ENCODE results near the gene TRIP11. TPM values are rescaled to one million over a fixed set of nuclear protein-coding genes. Genes with fewer than 3 reads are reported as not detected.

TRIP11 gene
- total RNA-seq, 2 donors from 2014 or later: 39.0 to 40.8 TPM

DNA sequence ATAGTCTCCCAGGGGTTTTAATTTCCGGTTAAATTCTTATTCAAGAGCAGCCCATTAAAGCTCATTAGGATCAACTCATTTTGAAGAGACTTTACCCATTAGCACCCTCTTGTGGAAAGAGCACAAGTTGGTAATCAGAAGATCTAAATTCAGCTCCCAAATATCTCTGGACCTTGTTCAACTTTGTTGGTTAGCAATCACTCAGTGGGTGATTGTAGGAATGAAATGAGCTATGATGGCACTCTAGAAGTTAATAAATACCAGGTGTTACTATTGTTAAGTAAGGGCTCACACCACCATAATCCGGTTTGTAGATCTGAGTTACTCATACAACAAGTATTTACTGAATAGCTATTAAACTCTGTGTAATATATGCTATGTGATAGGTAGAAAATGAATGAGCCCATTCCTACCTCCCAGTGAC is 42.9 kb downstream of the TRIP11 start:
- Histone ChIP-seq H3K36me3 (ENCODE audit: control insufficient read depth, insufficient read depth, low read length) (peaks cover 40% of the 10 kb centered on the region), H3K4me1 (ENCODE audit: control insufficient read depth, insufficient read depth, low read length) (no peaks in the 10 kb centered on the region), H3K9me3 (ENCODE audit: control insufficient read depth, low read length) (no peaks in the 10 kb centered on the region), H3K9ac (ENCODE audit: extremely low read depth, low read length, poor library complexity, severe bottlenecking) (no peak overlapping the region), H3K27ac (ENCODE audit: low read depth, low read length) (no peak overlapping the region), H3K4me3 (ENCODE audit: low read length) (no peak overlapping the region), H3K27me3 (ENCODE audit: control insufficient read depth, insufficient read depth, low read length, poor library complexity, severe bottlenecking) (no peaks in the 10 kb centered on the region)
- 89 to 93% methylated on average over 1 to 2 of the region's 2 CpGs for WGBS, 2 experiments (ENCODE audit: insufficient coverage in 1 of 2, insufficient read length in 1 of 2)
- DNase-seq: no peak
- Mint-ChIP-seq H3K9me3 (no peaks in the 10 kb centered on the region), H3K27me3 (ENCODE audit: insufficient read depth) (no peaks in the 10 kb centered on the region), H3K4me3 (no peak overlapping the region), H3K27ac (no peak overlapping the region), H3K4me1 (no peaks in the 10 kb centered on the region), H3K36me3 (ENCODE audit: low read depth) (peaks cover 26% of the 10 kb centered on the region)
- TF ChIP-seq, protein P1, sequence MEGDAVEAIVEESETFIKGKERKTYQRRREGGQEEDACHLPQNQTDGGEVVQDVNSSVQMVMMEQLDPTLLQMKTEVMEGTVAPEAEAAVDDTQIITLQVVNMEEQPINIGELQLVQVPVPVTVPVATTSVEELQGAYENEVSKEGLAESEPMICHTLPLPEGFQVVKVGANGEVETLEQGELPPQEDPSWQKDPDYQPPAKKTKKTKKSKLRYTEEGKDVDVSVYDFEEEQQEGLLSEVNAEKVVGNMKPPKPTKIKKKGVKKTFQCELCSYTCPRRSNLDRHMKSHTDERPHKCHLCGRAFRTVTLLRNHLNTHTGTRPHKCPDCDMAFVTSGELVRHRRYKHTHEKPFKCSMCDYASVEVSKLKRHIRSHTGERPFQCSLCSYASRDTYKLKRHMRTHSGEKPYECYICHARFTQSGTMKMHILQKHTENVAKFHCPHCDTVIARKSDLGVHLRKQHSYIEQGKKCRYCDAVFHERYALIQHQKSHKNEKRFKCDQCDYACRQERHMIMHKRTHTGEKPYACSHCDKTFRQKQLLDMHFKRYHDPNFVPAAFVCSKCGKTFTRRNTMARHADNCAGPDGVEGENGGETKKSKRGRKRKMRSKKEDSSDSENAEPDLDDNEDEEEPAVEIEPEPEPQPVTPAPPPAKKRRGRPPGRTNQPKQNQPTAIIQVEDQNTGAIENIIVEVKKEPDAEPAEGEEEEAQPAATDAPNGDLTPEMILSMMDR (conservative IDR thresholded peaks at IDR 0.05): peak; percentile 80

DNA sequence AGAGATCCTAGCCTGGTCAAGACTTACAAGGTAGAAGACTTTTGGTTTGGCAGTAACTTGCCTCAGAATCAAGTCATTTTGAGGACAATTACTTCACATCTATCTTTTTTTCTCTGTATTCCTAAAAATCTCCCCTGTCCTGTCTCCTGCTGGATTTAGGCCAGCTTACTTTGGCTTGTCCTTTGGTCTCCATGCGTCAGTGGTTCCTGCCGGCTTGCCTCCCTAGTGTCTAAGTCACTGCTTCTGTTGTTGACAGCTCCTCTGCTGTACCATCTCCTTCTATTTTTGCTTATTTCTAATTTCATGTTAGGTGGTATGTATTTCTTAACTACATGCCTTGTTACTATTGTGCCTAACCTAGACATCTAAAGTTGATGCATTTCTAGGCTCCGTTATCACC is 52.7 kb downstream of the TRIP11 start:
- Mint-ChIP-seq H3K4me1 (no peaks in the 10 kb centered on the region), H3K27me3 (ENCODE audit: insufficient read depth) (no peaks in the 10 kb centered on the region), H3K4me3 (no peak overlapping the region), H3K36me3 (ENCODE audit: low read depth) (peaks cover 57% of the 10 kb centered on the region), H3K9me3 (no peaks in the 10 kb centered on the region), H3K27ac (no peak overlapping the region)
- TF ChIP-seq, protein P1 (conservative IDR thresholded peaks at IDR 0.05): no peak
- WGBS, 2 experiments (ENCODE audit: insufficient coverage in 1 of 2, insufficient read length in 1 of 2): 90 to 100% methylated on average over 1 to 3 of the region's 3 CpGs
- no peak for DNase-seq
- no peak overlapping the region for H3K4me3 ChIP-seq (ENCODE audit: low read length)
- H3K4me1 ChIP-seq (ENCODE audit: control insufficient read depth, insufficient read depth, low read length): no peaks in the 10 kb centered on the region
- H3K9me3 ChIP-seq (ENCODE audit: control insufficient read depth, low read length): no peaks in the 10 kb centered on the region
- H3K36me3 ChIP-seq (ENCODE audit: control insufficient read depth, insufficient read depth, low read length): peaks cover 68% of the 10 kb centered on the region
- no peak overlapping the region for H3K9ac ChIP-seq (ENCODE audit: extremely low read depth, low read length, poor library complexity, severe bottlenecking)
- no peaks in the 10 kb centered on the region for H3K27me3 ChIP-seq (ENCODE audit: control insufficient read depth, insufficient read depth, low read length, poor library complexity, severe bottlenecking)
- no peak overlapping the region for H3K27ac ChIP-seq (ENCODE audit: low read depth, low read length)

DNA sequence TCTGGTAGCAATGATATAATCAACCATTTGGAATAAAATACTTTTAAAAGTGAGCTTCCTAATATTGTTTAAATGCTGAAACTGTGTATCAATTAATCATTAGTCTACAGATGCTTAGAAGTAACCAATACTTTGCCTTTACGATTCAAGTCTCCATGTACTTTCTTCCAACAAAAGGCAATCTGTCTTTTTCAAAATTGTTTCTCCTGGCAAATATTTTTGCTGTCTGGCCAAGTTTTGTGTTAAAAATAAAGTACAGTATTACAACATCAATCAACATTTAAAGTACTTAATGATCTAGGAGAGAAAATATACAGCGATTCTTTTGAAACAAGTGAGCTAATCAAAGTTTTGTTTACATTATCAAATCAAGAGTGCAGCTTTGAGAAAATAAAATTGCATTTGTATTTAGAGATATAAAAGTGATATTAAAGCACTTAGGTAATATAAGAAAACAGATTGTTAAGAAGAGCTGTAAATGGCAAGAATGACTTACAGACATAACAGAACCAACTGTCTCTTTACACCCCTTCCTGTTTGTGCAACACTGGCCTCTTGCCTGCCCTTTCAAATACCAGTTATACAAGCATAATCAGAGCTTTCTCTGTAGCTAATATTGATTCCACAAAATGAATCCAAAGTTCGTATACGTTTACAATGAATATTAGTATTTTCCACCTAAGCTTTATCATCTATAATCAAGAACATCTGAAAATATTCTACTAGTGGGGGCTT is 54.2 kb downstream of the TRIP11 start:
- no peaks in the 10 kb centered on the region for H3K4me1 ChIP-seq (ENCODE audit: control insufficient read depth, insufficient read depth, low read length)
- H3K4me3 Mint-ChIP-seq: no peak overlapping the region
- no peak overlapping the region for H3K9ac ChIP-seq (ENCODE audit: extremely low read depth, low read length, poor library complexity, severe bottlenecking)
- H3K27ac Mint-ChIP-seq: no peak overlapping the region
- TF ChIP-seq, protein P1 (conservative IDR thresholded peaks at IDR 0.05): no peak
- no peaks in the 10 kb centered on the region for H3K27me3 ChIP-seq (ENCODE audit: control insufficient read depth, insufficient read depth, low read length, poor library complexity, severe bottlenecking)
- H3K27me3 Mint-ChIP-seq (ENCODE audit: insufficient read depth): no peaks in the 10 kb centered on the region
- H3K36me3 ChIP-seq (ENCODE audit: control insufficient read depth, insufficient read depth, low read length): peaks cover 55% of the 10 kb centered on the region
- no peak for DNase-seq
- H3K36me3 Mint-ChIP-seq (ENCODE audit: low read depth): peaks cover 49% of the 10 kb centered on the region
- WGBS, 2 experiments (ENCODE audit: insufficient coverage in 1 of 2, insufficient read length in 1 of 2): 94 to 100% methylated on average over 1 to 4 of the region's 4 CpGs
- no peaks in the 10 kb centered on the region for H3K9me3 Mint-ChIP-seq
- H3K9me3 ChIP-seq (ENCODE audit: control insufficient read depth, low read length): no peaks in the 10 kb centered on the region
- no peak overlapping the region for H3K4me3 ChIP-seq (ENCODE audit: low read length)
- H3K4me1 Mint-ChIP-seq: no peaks in the 10 kb centered on the region
- H3K27ac ChIP-seq (ENCODE audit: low read depth, low read length): no peak overlapping the region

Data from endodermal cell (in vitro differentiated cells).